ENCODE results near the gene NANS. TPM values are rescaled to one million over a fixed set of nuclear protein-coding genes. Genes with fewer than 3 reads are reported as not detected.

Gene NANS
- total RNA-seq, 1 experiment from 2014 or later: 48.9 TPM

- H3K9me3 ChIP-seq (ENCODE audit: control insufficient read depth in 1 of 2, insufficient read depth in 1 of 2, low read depth in 1 of 2, low read length in 2 of 2): no peaks in the 10 kb centered on the region
- TF ChIP-seq ATF3 (IDR thresholded peaks at IDR 0.05): no peak
- TF ChIP-seq POLR2A (IDR thresholded peaks at IDR 0.05; ENCODE audit: borderline replicate concordance, extremely low read depth, insufficient read depth, insufficient read length): no peak
- TF ChIP-seq FOSL1 (IDR thresholded peaks at IDR 0.05; ENCODE audit: low read depth): no peak
- TF ChIP-seq EZH2 (IDR thresholded peaks at IDR 0.05): no peak
- no peak for TF ChIP-seq EZH2phosphoT487 (IDR thresholded peaks at IDR 0.05; ENCODE audit: borderline replicate concordance)
- no peak for TF ChIP-seq REST (IDR thresholded peaks at IDR 0.05; ENCODE audit: low read depth)
- TF ChIP-seq MAX (IDR thresholded peaks at IDR 0.05): no peak
- H3K9me2 ChIP-seq (ENCODE audit: insufficient read depth): no peaks in the 10 kb centered on the region
- DNase-seq (ENCODE audit: low read depth, low spot score): no peak
- intact Hi-C loops (cut with micrococcal nuclease): no loop called here
- no peak for ATAC-seq
- peaks cover 0 to 19% of the 10 kb centered on the region in 2 experiments; a peak in 2 of 4 replicates for H3K4me1 ChIP-seq (ENCODE audit: control insufficient read depth in 1 of 2, insufficient read depth in 2 of 2, low read length in 2 of 2)
- H3K36me3 ChIP-seq (ENCODE audit: control insufficient read depth in 1 of 2, insufficient read depth in 2 of 2, low read length in 2 of 2): peaks cover 74 to 78% of the 10 kb centered on the region in 2 experiments
- RAD21 ChIA-PET (ENCODE audit: low non-redundant PET in 1 of 2, low total read pairs in 2 of 2, uncharacterized antibody in 2 of 2, unreplicated experiment in 2 of 2): no interaction called here
- H3K79me2 ChIP-seq (ENCODE audit: insufficient read depth, low read length): peaks cover 78% of the 10 kb centered on the region
- CTCF ChIA-PET: no interaction called here
- H3K27me3 ChIP-seq (ENCODE audit: insufficient read depth, low read length): no peaks in the 10 kb centered on the region
- no peak overlapping the region for H3K27ac ChIP-seq (ENCODE audit: low read depth, low read length)
- no TSS peak for BruUV-seq (replicated peaks)
- no peak overlapping the region for H3K9ac ChIP-seq (ENCODE audit: low read length)
- POLR2A ChIA-PET: no interaction called here
- peaks cover 4% of the 10 kb centered on the region; the same call in 1 of the 2 replicates for H4K20me1 ChIP-seq (ENCODE audit: insufficient read depth)
- no peak overlapping the region for H3K4me3 ChIP-seq (replicated peaks in 1 of 2; ENCODE audit: low read depth in 1 of 2, low read length in 2 of 2)
- H3K4me2 ChIP-seq (ENCODE audit: low read length): no peak overlapping the region
- H2AFZ ChIP-seq (ENCODE audit: low read depth, low read length, poor library complexity, severe bottlenecking): no peak overlapping the region
Observed at GRCh38 chr9:98011122-98011521, 45.4 kb upstream of the NANS start.

All from HCT116 (cell line).